Measurements from ENCODE around the gene CDK3.
"Not testable (repeated sequence)": the region's sequence is repeated elsewhere in the genome, so short reads cannot be mapped to it uniquely, and the experiment has no call there.

The CDK3 gene

DNA sequence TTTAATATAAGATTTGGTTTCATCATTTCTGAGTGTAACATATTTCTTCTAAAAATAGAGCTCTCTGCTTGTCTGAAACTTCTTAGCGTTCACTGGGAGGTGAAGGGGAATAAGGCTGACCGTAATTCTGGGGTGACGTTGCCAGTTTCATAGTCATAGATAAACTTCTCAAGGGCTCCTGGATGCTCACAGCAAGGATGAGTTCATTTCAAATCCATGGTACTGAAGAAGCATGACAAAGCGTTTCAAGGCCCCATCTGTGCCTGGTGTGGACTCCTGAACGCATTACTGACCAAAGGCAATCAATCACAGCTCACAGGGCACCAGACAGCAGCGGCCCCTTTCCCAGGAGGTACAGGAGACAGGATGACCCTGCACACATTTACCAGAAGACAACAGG, 38.5 kb downstream of the CDK3 start:
- no peak for DNase-seq (ENCODE audit: low read depth in 2 of 2)

DNA sequence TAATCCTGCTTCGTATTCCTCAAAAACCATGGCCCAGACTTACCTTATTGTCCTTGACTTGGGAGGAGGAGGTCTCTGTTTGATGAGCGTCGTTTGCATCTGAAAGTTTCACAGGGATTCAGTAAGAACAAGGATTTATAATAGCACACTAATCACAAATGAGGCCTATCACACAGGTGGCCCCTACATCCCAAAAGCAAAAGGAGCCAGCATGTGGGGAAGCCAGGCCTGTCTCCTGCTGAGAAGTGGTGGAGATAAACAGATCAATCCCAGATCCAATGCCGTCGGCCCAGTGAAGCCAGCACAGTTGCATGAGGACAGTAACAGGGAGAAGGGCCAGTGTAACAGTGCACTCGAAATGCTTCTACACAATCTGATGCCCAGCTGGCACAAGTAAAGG, 39.7 kb downstream of the CDK3 start:
- no peak for DNase-seq (ENCODE audit: low read depth in 2 of 2)

DNA sequence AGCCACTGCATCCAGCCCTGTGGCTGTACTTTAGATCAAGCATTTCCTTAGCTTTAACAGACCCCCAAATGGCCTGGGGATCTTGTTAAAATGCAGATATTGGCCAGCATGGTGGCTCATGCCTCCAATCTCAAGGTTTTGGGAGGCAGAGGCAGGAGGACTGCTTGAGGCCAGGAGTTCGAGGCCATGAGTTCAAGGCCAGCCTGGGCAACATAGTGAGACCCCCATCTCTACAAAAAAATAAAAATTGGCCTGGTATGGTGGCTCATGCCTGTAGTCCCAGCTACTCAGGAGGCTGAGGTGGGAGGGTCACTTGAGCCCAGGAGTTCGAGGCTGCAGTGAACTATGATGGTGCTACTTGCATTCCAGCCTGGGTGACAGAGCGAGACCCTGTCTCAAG, 42.2 kb downstream of the CDK3 start:
- not testable (repeated sequence) for DNase-seq (ENCODE audit: low read depth in 2 of 2)

DNA sequence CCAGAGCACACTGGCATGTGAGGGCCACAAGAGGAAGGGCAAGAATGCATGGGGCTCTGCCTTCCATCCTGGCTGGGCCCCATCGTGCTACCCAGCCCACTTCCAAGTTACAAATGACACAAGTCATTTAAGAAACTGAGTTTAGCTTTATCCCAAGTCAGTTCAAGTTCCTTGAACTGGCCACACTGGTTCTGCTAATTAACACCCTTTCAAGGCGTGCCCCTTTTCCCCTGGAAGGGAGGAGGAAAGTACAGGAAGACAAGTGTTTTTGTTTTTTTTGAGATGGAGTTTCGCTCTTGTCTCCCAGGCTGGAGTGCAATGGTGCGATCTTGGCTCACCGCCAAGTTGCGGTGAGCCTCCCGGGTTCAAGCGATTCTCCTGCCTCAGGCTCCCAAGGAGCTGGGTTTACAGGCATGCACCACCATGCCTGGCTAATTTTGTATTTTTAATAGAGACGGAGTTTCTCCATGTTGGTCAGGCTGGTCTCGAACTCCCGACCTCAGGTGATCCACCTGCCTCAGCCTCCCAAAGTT, 43.9 kb downstream of the CDK3 start:
- not testable (repeated sequence) for DNase-seq (ENCODE audit: low read depth in 2 of 2)

DNA sequence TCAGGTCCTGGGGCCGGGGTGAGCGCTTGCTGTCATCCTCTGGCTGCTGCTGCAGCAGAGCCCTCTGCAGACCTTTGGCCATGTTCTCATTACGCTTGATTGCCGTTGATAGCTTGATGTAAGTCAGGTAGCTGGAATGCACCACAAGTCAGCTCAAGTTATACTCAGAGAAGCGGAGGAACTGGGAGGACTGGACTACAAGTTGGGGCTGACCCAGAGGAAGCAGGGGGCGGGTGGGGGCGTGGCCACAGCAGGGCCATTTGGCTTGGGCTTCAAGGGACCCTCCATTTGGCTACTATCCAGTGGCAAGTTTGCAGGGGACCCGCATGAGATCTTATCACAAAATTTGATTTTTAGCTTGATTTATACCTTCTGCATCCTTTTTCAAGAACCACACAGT, 45.4 kb downstream of the CDK3 start:
- DNase-seq (ENCODE audit: low read depth in 2 of 2) = no peak

DNA sequence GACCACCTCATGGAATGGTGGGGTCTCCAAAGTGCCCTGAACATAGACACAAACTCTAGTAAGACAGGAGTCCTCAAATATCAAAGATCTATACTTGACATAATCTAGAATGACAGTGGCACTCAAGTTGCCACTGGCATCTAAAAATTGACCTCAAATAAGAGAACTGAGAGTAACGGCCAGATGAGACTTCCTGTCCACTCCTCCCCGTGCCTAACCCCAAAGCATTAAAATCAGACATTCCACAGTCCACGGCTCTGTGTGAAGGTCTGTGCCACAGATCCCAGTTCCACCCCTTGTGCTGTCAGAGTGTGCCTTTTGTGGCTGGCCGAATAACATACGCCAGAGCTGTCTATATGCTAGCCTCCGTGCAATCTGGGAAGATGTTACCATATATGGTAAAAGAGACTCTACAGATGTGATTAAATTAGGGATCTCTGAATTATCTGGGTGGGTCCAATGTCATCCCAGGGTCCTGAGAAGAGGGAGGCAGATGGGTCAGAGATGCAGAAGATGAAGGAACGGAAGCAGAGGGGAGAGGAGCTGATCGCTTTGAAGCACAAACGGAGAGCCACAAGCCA, 47.5 kb downstream of the CDK3 start:
- DNase-seq (ENCODE audit: low read depth in 2 of 2) = no peak

DNA sequence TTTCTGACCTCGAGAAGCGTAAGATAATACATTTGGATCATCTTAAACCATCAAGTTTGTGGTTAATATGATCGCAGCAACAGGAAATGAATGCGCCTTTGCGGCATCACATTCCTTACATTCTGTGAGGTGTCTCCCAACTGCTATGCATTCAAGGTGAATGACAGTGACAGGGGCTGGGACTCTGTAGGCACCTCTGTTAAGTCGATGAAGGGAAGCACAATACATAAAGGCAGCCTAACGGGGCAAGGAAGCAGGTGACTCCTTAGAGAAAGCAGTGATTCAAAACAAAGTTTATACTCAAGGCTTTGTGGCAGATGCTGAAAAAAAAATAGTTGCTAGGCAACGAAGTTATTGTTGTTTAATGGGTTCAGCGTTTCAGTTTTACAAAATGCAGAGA, 48.1 kb downstream of the CDK3 start:
- DNase-seq (ENCODE audit: low read depth in 2 of 2) = no peak

DNA sequence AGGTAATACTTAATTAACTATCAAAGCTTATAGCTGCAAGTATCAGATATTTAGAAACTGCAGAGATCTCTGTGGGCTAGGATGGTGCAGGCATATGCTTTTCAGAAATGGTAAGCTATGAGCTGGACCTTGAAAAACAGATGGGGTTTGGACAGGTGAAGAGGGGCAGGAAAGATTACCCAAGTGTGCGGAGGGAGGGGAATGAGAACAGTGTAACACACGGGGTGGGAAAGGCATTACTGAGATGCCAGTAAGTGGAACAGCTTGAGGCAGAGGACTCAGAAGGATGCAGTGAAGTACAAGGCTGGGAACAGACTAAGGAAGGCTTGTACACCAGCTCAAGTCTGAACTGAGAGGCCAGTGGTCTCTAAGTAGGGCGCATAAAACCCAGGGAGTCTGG, 48.6 kb downstream of the CDK3 start:
- no peak for DNase-seq (ENCODE audit: low read depth in 2 of 2)

DNA sequence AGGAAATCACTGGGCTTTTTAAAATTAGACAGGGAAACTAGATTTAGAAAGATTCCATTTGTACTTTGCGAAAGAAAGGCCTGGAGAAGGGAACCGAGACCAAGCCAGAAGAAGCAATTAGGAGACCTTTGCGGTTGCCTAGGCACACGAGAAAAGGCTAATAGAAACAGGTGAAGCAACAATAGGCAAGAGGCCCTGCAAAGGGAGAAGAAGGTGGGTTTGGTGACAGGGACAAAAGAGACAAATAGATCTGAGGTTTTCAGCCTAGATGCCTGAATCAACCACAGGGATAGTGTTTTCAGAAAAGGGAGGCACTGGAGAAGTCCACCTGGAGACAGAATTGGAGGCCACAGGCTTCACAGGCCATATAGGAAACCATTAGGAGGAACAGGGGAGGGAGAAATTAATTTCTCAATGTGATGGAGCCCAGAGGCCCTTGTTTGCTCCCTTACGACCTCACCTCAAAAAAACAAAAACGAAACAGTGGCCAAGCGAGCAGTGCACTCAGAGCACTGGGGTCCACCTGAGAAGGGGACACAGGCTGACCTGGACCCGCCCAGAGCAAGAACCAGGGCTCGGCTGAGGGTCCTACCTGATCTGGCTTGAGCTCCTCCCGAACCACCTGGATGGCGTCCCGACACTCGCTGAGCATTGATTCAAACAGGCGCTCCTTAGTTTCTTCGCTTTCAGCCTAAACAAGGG, 49.3 kb downstream of the CDK3 start:
- DNase-seq (ENCODE audit: low read depth in 2 of 2) = no peak

DNA sequence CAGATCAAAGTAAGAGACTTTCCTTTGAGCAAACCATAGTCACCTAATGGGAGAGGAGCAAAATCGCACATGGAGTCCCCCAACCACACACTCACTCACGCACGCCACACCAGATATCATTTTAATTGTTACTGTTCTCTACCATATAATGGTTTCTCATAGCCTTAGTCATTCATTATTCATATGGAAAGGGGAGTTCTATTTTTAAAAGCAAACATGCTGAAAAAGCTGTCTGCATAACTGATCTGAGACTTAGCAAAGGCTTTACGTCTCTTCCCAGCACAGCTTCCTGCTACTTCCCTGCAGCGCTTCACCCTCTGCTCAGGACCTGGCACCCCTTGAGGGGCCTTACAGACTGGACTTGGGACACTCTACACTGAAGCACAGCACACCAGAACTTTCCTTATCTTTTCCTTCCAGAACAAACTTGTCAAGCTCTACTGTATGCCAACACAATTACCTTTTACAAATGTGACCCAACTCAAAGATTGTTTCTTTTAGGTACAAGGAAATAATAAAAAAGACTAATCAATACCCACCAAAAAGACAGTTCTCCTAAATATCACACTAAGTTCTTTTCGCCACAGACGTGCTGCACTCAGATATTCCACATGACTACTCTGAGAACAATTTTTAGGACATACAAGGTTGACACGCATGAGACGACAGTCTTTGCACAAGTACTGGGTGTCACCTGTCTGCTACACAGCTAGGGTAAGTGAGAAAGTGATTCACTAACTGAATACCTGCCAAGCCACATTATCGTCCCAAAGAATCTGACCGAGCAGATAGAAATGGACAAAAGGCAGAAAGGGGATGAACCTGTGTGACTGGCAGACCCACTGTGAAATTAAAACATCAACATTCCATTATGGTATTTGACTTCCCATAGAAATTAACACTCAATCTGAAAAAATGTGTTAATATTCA, 50.1 kb downstream of the CDK3 start:
- no peak for DNase-seq (ENCODE audit: low read depth in 2 of 2)

DNA sequence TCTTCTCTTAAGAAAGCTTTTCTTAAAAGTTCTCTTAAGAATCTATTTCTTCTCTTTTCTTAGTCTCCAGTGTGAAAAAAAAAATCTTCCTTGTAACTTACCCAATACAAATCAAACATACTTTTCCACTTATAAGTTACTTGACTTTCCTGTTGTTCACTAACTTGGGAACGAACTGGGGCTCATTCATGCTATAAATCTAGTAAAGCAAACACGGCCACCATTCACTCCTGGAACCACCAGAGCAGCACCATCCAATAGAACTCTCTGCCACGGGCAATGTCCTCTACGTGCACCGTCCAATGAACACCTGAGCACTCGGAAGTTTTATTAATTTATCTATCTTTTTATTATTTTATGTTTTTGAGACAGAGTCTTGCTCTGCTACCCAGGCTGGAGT, 50.9 kb downstream of the CDK3 start:
- no peak for DNase-seq (ENCODE audit: low read depth in 2 of 2)

DNA sequence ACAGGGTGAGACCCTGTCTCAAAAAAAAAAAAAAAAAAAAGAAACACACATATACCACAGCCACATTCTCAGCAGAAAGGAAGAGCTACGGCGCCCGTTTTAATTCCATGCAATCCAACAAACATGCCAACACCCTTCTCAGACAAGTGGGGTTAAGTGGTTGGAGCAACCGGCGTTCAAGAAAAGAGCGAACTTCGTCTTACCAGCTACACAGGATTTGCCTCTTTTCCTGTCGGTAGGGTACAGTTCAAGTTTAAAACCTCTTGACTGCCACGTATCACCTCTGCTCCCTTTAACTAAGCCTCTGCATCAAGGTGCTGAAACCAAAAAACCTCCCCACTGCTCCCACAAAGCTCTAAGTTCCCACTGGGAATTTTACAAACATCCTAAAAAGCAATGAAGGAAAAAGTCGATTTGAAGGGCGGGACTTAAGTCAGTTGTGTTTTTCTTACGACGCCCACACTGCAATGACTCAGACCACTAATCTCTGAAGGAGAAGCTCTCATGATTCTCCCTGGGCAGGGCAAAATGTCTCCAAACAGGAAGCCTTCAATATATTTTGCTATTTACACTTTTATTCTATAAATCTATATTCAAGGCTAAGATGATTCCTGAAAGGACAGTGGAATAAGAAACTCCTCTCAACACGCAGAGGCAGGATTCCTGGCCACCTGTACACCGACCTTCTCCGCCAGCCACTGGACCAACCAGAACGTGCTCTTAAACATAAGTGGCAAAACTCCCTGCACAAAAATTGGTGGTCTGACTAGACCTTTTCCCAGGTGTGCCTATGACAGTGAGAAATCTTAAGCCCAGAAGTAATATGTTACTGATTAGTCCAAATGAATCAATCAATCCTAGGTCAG, 52.8 kb downstream of the CDK3 start:
- no peak for DNase-seq (ENCODE audit: low read depth in 2 of 2)

DNA sequence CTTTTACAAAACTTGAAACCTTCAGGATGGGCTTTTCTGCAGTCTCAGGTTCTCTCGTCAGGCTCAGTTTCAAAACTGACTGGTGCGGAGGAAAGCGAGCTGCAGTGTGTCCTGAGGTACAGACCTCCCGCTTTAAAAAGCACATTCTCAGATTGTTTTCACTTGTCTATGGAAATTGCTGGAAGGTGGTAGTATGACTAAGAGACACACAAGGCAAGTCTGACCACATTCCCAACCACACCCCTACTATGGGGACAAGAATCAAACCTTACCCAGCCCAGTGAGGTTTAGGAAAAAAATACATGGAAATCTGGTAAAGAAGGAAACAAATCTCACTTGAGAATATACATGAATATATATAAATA, 53.4 kb downstream of the CDK3 start:
- no peak for DNase-seq (ENCODE audit: low read depth in 2 of 2)
